K562 (cell line): ENCODE data around the gene RBMS3. TPM values are rescaled to one million over a fixed set of nuclear protein-coding genes. Genes with fewer than 3 reads are reported as not detected.

ENCODE experiments used
- ATAC-seq: fragments of 200-7000 bp; cut with Tn5 transposase; 3 replicates; pipeline ENCODE4 v1.9.1; 2020; ENCODE audit warnings: moderate library complexity
- BruUV-seq: library from RNA; stranded (reverse); fragments of 400-500 nt; replicated peaks from 2 replicates; lab custom pipeline; 2021; lab: Mats Ljungman, UMichigan
- CTCF ChIA-PET: fragments of 300-600 bp; formaldehyde crosslinking; extraction: SDS; loops from one replicate; lab custom pipeline; 2021; ENCODE audit warnings: low intra/inter-chr PET ratio; lab: Yijun Ruan, JAX
- POLR2A ChIA-PET: fragments of 300-600, 350-650 bp; sonication (Branson Sonifier 250); formaldehyde crosslinking; extraction: SDS; loops from one replicate; lab custom pipeline; 2021; ENCODE audit warnings: antibody characterized with exemption, inconsistent platforms; lab: Yijun Ruan, JAX
- DNase-seq, 4 experiments: peaks; one replicate each; pipeline versions ENCODE4 v3.0.0 to v3.0.0-alpha.2; 2011 to 2018; ENCODE audit warnings: low spot score in 3 of 4, mixed read lengths in 3 of 4; ENCODE audit errors: extremely low read depth in 1 of 4
- FAIRE-seq: peaks from 2 replicates; lab custom pipeline; 2011; peaks lifted over from hg19 to GRCh38; lab: Jason Lieb, UNC
- H2AFZ ChIP-seq: 2 replicates; pipeline ENCODE4 v1.6.0; 2011; ENCODE audit warnings: low read depth, low read length, control low read depth, inconsistent platforms
- H3K27ac ChIP-seq: fragments of 200-600 bp; 3 replicates; pipeline ENCODE4 v1.8.0; 2011; ENCODE audit warnings: low read depth, mild to moderate bottlenecking, control low read depth, inconsistent platforms, low read length, moderate library complexity, mixed read lengths; ENCODE audit errors: extremely low read depth
- H3K27me3 ChIP-seq, 2 experiments: fragments of 300-600 bp in 1 of 2; 2 replicates in 1 of 2; 3 replicates in 1 of 2; pipeline versions ENCODE4 v1.6.0 to v1.8.0; 2011; ENCODE audit warnings: inconsistent platforms in 2 of 2, low read length in 2 of 2, mild to moderate bottlenecking in 1 of 2, mixed read lengths in 1 of 2, moderate library complexity in 1 of 2; ENCODE audit not compliant: control insufficient read depth in 2 of 2, insufficient read depth in 2 of 2
- H3K36me3 ChIP-seq: fragments of 300-600 bp; 3 replicates; pipeline ENCODE4 v1.8.0; 2011; ENCODE audit warnings: mild to moderate bottlenecking, low read length, inconsistent platforms; ENCODE audit not compliant: control insufficient read depth, insufficient read depth
- H3K4me1 ChIP-seq, 2 experiments: fragments of 200-600 bp in 1 of 2; replicated peaks in 1 of 2; 2 replicates in 1 of 2; 3 replicates in 1 of 2; pipeline versions ENCODE4 v1.5.1 to v1.8.0; 2011; ENCODE audit warnings: inconsistent platforms in 2 of 2, low read length in 2 of 2, mild to moderate bottlenecking in 1 of 2, mixed read lengths in 1 of 2, moderate library complexity in 1 of 2; ENCODE audit not compliant: control insufficient read depth in 2 of 2, insufficient read depth in 2 of 2
- H3K4me2 ChIP-seq: 2 replicates; pipeline ENCODE4 v1.6.1; 2011; ENCODE audit warnings: low read length, control low read depth, inconsistent platforms, mixed read lengths; ENCODE audit not compliant: insufficient read depth
- H3K4me3 ChIP-seq: fragments of 200-600 bp; sonication (generic), shearing (Covaris generic); 2 replicates; pipeline ENCODE4 v1.5.1; 2016; ENCODE audit warnings: control low read depth, inconsistent platforms
- H3K79me2 ChIP-seq: fragments of 200-600 bp; 3 replicates; pipeline ENCODE4 v1.8.0; 2011; ENCODE audit warnings: low read length, inconsistent platforms; ENCODE audit not compliant: control insufficient read depth, insufficient read depth
- H3K9ac ChIP-seq, 2 experiments: 2 replicates each; pipeline versions ENCODE4 v1.6.0 to v1.6.1; 2011; ENCODE audit warnings: low read depth in 2 of 2, low read length in 2 of 2, control low read depth in 1 of 2, inconsistent platforms in 1 of 2, mild to moderate bottlenecking in 1 of 2, mixed read lengths in 1 of 2; ENCODE audit not compliant: insufficient read depth in 1 of 2
- H3K9me1 ChIP-seq: one replicate; pipeline ENCODE4 v1.6.0; 2011; ENCODE audit warnings: inconsistent platforms, mild to moderate bottlenecking, low read length, moderate library complexity; ENCODE audit not compliant: control insufficient read depth, insufficient read depth
- H3K9me3 ChIP-seq: replicated peaks from 2 replicates; pipeline ENCODE4 v1.5.1; 2011; ENCODE audit warnings: low read depth, low read length, inconsistent platforms; ENCODE audit not compliant: control insufficient read depth, insufficient read depth
- H4K20me1 ChIP-seq: replicated peaks from 2 replicates; pipeline ENCODE4 v1.6.1; 2011; ENCODE audit warnings: low read length, inconsistent platforms, mixed read lengths; ENCODE audit not compliant: control insufficient read depth, insufficient read depth
- FOXP4 ChIP-seq: sonication (generic); formaldehyde crosslinking; IDR thresholded peaks from 2 replicates; pipeline ENCODE4 v1.8.0; 2022; ENCODE audit warnings: mild to moderate bottlenecking, missing genetic modification reagents, borderline replicate concordance
- HDAC1 ChIP-seq, 2 experiments: fragments of 450-650 bp; IDR thresholded peaks; 2 replicates each; pipeline ENCODE4 v1.6.1; 2016 to 2017; ENCODE audit warnings: inconsistent platforms in 1 of 2, mild to moderate bottlenecking in 1 of 2, moderate library complexity in 1 of 2
- KLF1 ChIP-seq: fragments of 450-650 bp; IDR thresholded peaks from 2 replicates; pipeline ENCODE4 v1.6.1; 2016; ENCODE audit warnings: missing genetic modification characterization, missing compliant biosample characterization
- LARP7 ChIP-seq: fragments of 450-650 bp; IDR thresholded peaks from 2 replicates; pipeline ENCODE4 v1.6.1; 2016
- MED1 ChIP-seq: sonication (generic); formaldehyde crosslinking; IDR thresholded peaks from 2 replicates; pipeline ENCODE4 v1.8.1; 2023; ENCODE audit warnings: missing genetic modification reagents, borderline replicate concordance
- MXI1 ChIP-seq: IDR thresholded peaks from 2 replicates; pipeline ENCODE4 v1.6.1; 2011; ENCODE audit warnings: low read depth, mild to moderate bottlenecking, improper control_type of control experiment, low read length
- NFIX ChIP-seq: fragments of 250-450 bp; sonication (Bioruptor Pico); IDR thresholded peaks from 2 replicates; pipeline ENCODE4 v1.4.0; 2020; ENCODE audit warnings: low read depth, mild to moderate bottlenecking, moderate library complexity
- RBM14 ChIP-seq: fragments of 200-400 bp; formaldehyde crosslinking; IDR thresholded peaks from 2 replicates; pipeline ENCODE4 v1.6.1; 2018; ENCODE audit warnings: low read depth, mild to moderate bottlenecking, low read length, moderate library complexity, borderline replicate concordance; ENCODE audit not compliant: insufficient read depth
- RBM17 ChIP-seq: fragments of 200-400 bp; formaldehyde crosslinking; IDR thresholded peaks from 2 replicates; pipeline ENCODE4 v1.6.1; 2017; ENCODE audit warnings: low read depth, mild to moderate bottlenecking, low read length, borderline replicate concordance
- SMARCA5 ChIP-seq: fragments of 450-650 bp; IDR thresholded peaks from 2 replicates; pipeline ENCODE4 v1.6.1; 2016
- SMARCC2 ChIP-seq: fragments of 450-650 bp; IDR thresholded peaks from 2 replicates; pipeline ENCODE4 v1.6.1; 2017; ENCODE audit warnings: antibody characterized with exemption, moderate library complexity, mild to moderate bottlenecking, low read depth
- TAF1 ChIP-seq: IDR thresholded peaks from 2 replicates; pipeline ENCODE4 v1.6.1; 2011; ENCODE audit warnings: mild to moderate bottlenecking, low read length, moderate library complexity; ENCODE audit not compliant: insufficient read depth, control insufficient read depth, severe bottlenecking; ENCODE audit errors: extremely low read depth
- TBL1XR1 ChIP-seq, 2 experiments: IDR thresholded peaks; 2 replicates each; pipeline ENCODE4 v1.6.1; 2012; ENCODE audit warnings: improper control_type of control experiment in 2 of 2, low read length in 2 of 2, mild to moderate bottlenecking in 1 of 2
- ZNF274 ChIP-seq: IDR thresholded peaks from 2 replicates; pipeline ENCODE4 v1.6.1; 2011; ENCODE audit warnings: low read depth, mild to moderate bottlenecking, low read length, moderate library complexity, borderline replicate concordance
- in situ Hi-C: fragments of 300-500 bp; cut with MboI; formaldehyde crosslinking; loops from 4 replicates; pipeline ENCODE4 v1.15.0; 2018; ENCODE audit warnings: inconsistent platforms, mixed read lengths
- intact Hi-C: fragments of 100-400 bp; cut with micrococcal nuclease; formaldehyde crosslinking; loops from 2 replicates; pipeline ENCODE4 v1.14.2; 2022
- polyA plus RNA-seq, 8 experiments: library from polyadenylated mRNA; depleted of rRNA in 4 of 8; stranded (reverse) in 5 of 8; unstranded in 3 of 8; fragments of >200 nt; fragmentation: Nextera tagmentation in 2 of 8; fragmentation: Illumina TruSeq in 1 of 8; extraction: Ambion mirVana in 2 of 8; extraction: Trizol in 1 of 8; gene quantifications; 2 replicates each; pipeline versions ENCODE4 v1.2.1 to v1.2.3, GENCODE V29; 2011 to 2014; ENCODE audit warnings: inconsistent platforms in 1 of 8, missing spikeins in 1 of 8
- total RNA-seq, 7 experiments: library from RNA; depleted of rRNA in 6 of 7; stranded (reverse); fragments of >200 nt in 6 of 7; fragmentation: Illumina TruSeq in 2 of 7; extraction: Trizol in 2 of 7; gene quantifications; 2 replicates each; pipeline versions ENCODE4 v1.2.1 to v1.2.3, GENCODE V29; 2011 to 2021; ENCODE audit warnings: low replicate concordance in 1 of 7
- TF ChIP-seq, protein P1 (sequence below): fragments of 250-450 bp; sonication (Bioruptor Pico); IDR thresholded peaks from 2 replicates; pipeline ENCODE4 v1.5.0; 2021
- TF ChIP-seq, protein P2 (sequence below): fragments of 250-450 bp; sonication (Bioruptor Pico); IDR thresholded peaks from 2 replicates; pipeline ENCODE4 v1.8.0; 2021; ENCODE audit warnings: borderline replicate concordance, mild to moderate bottlenecking, moderate library complexity; ENCODE audit not compliant: poor library complexity, severe bottlenecking

RBMS3 gene
- total and polyA plus RNA-seq, 9 of the 15 experiments (the other 6 are each of a cell fraction or from before 2014, with no cell fraction given): 0.20 TPM; not detected in 8

DNA sequence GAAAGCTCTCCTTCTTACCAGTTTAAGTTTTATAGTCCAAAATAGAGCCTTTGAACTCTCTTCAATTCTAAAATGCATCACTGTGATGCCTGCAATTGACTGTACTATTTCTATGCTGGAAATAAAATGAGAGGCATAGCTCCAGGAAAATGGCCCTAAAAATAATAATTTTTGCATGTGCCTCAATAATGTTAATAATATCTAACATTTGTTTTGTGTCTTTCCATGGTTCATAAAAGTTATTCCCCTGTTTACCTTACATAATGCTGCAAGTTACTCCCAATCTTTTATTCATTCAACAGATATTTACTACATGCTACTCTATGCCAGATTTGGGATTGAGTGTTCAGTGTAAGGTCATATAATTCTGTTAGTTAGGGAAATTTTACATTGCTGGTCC is 574.0 kb downstream of the RBMS3 start:
- H3K4me3 ChIP-seq: no peak overlapping the region

More for the DNA sequence above, 574.0 kb downstream of the RBMS3 start:
- Histone ChIP-seq H3K27ac (no peak overlapping the region), H2AFZ (no peak overlapping the region), H3K4me2 (no peak overlapping the region), H3K79me2 (no peaks in the 10 kb centered on the region), H3K36me3 (no peaks in the 10 kb centered on the region), H3K4me1 (no peaks in the 10 kb centered on the region), H3K9me1 (no peaks in the 10 kb centered on the region), H3K9ac (no peak overlapping the region), H3K9me3 (no peaks in the 10 kb centered on the region; the same call in 1 of the 2 replicates), H3K27me3 (no peaks in the 10 kb centered on the region), H4K20me1 (no peaks in the 10 kb centered on the region)
- TF ChIP-seq TBL1XR1 (IDR thresholded peaks at IDR 0.05; ENCODE audit: low read length in 2 of 2) (no peak), SMARCA5 (no peak), RBM14 (no peak), MXI1 (no peak), LARP7 (no peak), MED1 (CRISPR knock-in tag) (no peak), HDAC1 (IDR thresholded peaks at IDR 0.05) (no peak), KLF1 (tag) (no peak), SMARCC2 (no peak), TAF1 (no peak), NFIX (CRISPR knock-in tag) (no peak), ZNF274 (no peak), FOXP4 (CRISPR knock-in tag) (no peak), RBM17 (no peak)
- TF ChIP-seq, protein P1, sequence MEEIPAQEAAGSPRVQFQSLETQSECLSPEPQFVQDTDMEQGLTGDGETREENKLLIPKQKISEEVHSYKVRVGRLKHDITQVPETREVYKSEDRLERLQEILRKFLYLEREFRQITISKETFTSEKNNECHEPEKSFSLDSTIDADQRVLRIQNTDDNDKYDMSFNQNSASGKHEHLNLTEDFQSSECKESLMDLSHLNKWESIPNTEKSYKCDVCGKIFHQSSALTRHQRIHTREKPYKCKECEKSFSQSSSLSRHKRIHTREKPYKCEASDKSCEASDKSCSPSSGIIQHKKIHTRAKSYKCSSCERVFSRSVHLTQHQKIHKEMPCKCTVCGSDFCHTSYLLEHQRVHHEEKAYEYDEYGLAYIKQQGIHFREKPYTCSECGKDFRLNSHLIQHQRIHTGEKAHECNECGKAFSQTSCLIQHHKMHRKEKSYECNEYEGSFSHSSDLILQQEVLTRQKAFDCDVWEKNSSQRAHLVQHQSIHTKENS: no peak
- TF ChIP-seq, protein P2, sequence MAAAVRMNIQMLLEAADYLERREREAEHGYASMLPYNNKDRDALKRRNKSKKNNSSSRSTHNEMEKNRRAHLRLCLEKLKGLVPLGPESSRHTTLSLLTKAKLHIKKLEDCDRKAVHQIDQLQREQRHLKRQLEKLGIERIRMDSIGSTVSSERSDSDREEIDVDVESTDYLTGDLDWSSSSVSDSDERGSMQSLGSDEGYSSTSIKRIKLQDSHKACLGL: no peak
- ATAC-seq (no peak), FAIRE-seq (no peak), DNase-seq (no peak)
- in situ Hi-C loops (no loop called here), intact Hi-C loops (no loop called here)
- ChIA-PET POLR2A (no interaction called here), CTCF (no interaction called here)
- BruUV-seq: no TSS peak
